Ecto neural progenitor cell (in vitro differentiated cells): Measurements from ENCODE around the gene MRPS23.

Experiments
- DNase-seq: peaks from one replicate; pipeline ENCODE4 v3.0.0-alpha.2; 2018; ENCODE audit warnings: low spot score

Gene MRPS23

DNA sequence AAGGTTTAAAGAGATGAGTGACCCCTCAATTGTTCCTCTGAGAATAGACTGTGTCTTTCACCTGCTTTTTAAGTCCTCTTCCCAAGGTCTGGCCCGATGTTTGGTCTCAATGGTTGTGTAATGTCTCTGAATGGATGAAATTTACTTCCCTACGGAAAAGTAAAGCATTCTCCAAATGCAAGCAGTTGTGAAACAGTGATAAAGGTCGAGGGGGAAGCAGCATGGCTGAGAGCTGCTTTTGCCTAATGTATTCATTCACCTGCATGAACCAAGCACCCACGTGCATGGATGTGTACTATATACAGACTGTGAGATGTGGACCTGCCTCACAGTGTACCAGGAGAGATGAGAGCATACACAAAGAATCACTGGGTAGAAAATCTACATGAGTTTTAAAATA is 11.4 kb downstream of the MRPS23 start:
- no peak for DNase-seq

DNA sequence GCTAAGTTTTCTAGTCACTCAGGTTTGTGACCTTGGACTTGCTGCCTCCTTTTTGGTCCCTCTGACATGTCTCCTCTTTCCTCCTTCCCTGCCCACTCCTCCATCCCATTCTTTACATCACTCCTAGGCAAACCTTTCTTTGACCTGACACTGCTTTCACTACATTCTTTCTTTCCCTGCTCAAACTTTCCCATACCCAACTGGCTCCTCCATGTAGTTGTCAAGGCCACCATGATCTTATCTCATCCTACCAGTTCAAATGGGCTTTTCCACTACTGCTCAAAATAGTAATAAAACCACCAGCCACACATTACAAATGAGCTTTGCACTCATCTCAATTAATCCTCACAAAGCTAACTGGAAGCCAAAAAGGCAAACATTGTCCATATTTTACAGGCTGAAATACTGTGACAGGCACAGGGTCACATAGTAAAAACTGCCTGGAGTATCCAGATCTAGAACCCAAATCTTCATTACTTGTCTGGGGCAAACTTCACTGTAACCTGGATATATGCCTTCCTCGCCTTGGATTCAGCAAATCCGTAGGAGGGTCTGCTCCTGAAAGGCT is 14.4 kb downstream of the MRPS23 start:
- DNase-seq = no peak

DNA sequence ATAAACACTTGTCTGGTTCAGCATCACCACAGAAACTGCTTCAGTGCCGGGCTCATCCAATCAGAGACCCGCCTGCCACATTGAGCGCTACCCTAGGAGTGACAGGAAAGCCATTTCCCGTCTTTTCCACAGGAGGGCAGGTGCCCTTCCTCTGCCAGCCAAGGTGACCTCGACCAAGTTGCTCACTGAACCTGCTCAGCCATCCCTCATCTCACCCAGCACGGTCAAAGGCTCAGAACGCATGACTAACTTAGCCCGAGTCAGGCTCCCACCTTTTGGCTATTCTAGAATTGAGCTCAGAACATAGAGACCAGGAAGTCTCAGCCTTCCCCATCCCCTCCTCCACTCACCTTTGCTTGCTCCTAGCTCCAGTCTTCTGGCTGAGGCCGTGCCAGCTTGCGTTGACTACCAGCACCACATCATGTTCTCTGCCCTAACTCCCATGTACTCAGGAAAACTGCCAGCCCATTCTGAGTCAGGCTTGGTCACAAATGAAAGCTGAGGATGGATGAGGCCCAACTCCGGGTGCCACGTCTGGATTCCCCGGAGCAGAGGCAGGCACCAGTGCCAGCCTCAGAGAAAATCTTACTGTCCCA is 15.6 kb downstream of the MRPS23 start:
- DNase-seq = no peak

DNA sequence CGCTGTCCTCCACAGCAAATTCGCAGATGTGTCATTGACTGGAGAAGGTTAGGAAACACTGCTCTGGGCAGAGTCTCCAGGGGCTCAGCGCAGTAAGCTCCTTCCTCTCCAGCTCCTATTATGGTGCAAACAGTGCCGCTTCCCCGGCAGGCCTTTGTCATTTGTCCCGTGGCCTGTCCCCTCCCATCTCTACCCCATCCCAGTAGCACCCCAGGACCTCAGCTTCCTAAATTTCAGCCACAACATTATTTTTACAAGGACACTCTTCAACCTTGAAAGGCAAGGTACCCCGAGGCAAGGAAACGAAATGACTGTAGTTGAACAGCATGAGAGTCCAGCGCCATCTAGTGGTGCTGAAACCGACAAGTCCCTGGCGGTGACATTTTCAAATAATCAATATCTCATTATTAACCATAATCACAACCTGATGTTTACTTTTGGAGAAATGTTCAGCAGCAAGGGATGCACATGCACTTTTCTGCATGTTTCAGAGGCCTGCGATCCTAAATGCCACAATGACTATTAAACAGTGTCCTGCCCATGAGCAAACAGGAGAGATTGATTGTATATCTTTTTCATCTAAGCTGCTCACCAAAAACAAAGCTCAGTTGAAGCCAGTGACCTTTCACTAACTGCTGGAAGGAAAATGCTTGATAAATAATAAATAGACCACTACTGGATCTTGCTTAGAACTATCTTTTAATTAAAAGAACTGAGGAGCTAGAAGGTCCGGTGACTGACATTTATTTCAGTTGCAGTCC is 16.5 kb downstream of the MRPS23 start:
- DNase-seq = peak; percentile 84

DNA sequence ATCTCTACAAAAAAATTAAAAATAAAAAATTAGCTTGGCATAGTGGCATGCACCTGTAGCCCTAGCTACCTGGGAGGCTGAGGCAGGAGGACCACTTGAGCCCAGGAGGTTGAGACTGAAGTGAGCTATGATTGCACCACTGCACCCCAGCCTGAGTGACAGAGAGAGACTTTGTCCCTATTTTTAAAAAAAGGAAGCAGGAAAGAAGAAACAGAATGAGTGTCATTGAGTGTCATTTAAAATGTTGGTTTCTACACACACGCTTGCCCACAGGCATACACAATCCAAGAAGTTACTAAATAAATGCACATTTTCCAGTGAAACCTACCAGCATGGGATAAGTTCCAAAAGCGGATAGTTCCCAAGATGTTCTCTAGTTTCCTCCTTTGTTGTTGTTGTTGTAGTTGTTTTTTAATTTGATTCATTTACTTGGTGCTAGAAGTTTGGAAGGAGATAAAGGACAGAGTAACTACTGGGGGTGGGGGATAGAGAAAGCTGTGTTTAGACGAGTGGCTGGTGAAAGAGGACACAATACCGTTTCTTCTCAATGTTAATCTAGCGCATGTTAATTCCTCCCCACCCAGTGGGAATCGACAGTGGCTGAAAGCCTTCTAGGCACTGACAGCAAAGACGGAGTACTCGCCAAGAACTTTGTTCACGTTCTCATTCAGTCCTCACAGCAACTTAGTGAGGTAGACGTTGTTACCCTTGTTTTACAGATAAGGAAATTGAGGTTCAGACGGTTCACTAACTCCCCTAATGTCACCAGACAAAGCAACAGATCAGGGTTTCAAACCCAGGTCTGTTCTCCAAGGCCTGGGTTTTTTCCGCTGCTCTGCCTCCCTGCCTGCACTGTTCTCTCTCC is 17.3 kb downstream of the MRPS23 start:
- DNase-seq = no peak

DNA sequence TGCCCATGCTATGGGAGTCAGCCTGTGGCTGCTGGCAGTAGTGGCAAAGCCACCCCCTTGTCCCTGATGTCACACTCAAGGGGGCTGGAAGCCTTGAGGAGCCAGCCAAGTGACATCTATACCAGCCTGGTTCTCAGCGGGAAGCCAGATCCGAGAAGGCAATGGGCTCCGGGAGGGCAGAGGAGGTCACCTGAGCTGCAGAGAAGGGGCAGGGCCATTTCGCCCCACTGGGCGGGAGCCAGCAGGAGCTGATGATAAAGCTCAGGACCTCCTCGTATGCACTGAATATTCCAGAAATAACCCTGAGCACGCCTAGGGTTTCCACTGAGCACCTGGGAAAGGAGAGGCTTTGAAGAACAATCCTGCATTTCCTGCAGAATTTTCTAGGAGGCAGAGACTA is 19.0 kb downstream of the MRPS23 start:
- DNase-seq = no peak

DNA sequence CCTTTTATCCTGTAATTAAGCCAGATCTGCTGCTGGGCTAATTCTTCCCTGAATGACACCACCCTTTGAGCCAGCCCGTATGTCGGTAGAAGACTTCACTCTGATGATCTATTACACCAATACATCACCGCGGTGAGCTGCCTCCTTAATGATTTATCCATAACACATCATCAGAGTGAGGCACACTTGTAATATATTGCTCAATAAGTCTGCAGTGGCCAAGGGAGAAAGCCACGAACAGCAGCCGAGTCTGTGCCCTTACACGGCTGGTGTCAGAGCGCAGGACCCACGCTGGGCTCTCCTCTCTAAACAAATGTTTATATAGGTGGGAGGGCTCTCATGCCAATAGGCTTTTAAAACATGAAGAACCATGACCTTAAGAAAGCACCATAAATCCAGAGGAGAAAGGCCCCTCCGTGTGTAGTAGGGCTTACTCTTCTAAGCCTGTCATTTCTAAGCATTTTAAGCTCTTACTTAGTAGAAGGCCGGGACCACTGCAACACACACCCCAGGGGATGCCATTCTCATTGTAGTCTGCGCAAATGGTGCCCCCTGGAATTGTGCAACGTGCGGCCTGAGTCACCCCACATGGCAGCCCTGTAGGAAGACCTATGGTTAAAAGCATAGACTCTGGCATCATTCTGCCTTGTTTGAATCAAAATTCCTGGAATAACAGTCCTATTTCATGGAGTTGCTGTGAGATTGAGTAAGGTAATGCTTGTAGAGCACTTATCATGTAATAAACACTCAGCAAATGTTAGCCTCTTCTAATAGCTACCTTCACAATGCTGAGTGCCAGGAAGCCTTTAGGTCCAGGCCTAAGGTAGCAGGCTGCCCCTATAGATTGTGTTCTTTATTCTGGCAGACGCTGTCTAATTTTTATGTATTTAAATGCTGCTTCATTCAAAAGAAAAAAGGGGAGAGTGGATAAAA is 26.1 kb downstream of the MRPS23 start:
- DNase-seq = no peak

DNA sequence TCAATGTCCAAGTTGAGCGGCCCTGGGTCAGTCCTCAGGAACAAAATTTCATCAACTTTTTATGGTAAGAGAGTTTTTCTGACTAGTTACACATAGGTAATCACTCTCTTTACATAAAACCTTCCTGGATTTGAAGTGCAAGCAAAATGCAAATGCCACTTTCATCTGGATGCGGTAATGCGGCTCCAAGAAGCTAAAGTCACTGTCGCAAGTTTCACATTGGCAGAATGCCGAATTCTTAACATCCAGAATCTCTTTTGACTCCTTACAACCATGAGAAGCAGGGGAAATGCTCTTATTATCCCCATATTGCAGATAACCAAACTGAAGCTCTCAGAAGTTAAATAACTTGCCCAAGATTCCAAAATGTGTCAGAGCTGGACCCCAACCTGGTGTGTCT is 30.0 kb downstream of the MRPS23 start:
- DNase-seq = no peak

DNA sequence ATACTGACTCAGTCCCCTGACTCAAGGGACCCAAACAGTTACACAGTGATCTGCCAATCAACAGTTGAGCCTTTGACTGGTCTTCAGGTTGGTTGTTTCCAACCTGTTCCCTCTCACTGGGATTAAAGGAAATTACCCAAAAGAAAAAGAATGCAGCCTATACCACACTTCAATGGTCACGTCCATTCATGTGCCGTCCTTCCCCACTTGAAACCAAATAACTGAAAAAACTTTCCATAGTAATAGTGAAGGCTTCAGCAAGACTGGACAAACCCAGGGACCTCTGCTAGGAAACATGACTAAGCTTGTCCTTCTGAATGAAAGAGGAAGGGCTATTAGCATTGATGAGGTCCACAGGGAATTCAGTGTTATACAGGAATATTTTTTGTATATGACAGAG is 30.6 kb downstream of the MRPS23 start:
- no peak for DNase-seq

DNA sequence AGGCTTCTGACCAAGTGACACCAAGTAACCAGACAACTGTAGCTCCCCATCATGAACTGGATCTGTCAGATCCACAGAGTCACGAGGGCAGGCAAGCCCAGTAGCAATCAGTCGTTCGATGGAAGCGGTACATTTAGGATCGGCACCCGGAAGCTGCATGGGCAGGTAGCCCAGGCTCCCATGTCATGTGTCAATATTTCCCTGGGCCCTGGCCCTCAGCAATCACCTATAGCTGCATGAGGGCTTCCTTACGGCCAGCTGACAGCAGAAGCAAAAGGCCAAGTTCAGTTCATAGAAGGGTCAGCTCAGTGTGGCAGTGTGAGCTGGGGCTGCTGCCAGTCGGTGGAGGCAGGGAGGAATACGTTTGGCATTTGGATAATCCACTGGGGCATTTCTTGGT is 31.8 kb downstream of the MRPS23 start:
- DNase-seq = peak; percentile 27

DNA sequence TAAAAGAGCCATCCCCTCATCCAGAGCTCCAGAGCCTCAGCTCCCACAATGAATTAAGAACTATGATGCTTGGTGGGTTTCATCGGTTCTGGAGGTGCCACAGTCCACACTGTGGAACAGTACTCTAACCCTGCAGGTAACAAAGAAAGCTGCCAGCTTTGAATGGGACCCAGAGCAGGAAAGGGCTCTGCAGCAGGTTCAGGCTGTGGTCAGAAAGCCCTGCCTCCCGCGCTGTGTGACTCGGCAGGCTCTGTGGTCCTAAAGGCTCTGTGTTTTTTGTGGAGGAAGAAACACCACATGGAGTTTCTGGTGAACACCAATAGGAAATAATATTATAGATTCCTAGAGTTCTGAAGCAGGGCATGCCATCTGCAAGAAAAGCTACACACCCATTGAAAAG is 32.5 kb downstream of the MRPS23 start:
- peak; percentile 29 for DNase-seq

DNA sequence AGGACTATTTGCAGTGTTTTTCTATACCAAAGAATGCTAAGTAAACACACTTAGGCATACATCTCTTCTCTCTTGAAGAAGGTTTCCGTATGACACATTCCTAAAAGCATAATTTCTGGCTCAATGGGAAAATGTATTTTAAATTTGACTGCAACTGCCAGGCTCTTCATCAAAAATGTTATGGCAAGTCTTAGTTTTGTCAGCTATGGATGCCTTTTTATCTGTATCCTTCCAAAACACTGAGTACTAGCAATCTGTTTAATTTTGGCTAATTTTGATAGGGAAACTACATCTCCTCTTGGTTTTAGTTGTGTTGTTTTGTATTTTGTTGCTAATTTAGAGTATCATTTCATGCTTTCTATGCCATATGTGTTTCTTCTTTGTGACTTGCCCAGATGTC is 35.4 kb downstream of the MRPS23 start:
- DNase-seq = no peak

DNA sequence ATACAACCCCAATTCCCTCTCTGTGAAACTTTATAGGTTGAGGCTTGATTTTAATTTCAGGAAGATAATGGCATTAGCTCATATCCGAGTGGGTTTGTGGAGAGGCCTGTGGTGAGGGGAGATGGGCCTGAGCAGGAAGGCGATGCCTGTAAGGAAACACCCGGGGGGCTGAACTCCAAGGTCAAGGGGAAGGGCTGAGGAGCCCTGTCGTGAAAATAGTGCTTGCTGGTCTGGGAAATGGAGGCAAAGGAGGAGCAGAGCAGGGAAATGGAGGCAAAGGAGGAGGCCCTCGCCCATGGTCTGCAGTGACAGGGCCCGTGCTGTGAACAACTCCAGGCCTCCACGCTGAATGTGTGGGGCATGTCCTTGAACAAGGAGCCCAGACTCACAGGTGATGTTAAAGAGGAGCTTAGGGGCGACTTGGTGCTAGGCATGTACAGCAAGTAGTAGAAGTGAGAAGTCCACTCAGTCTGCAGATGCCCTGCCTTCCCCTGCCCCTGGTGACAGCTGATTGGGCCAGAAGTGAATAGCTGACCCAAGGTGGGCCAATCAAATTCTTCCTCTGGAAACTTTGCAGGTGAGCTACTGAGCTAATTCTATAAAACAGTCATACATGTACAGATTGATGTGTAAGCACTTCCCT is 38.1 kb downstream of the MRPS23 start:
- DNase-seq = peak; percentile 48

DNA sequence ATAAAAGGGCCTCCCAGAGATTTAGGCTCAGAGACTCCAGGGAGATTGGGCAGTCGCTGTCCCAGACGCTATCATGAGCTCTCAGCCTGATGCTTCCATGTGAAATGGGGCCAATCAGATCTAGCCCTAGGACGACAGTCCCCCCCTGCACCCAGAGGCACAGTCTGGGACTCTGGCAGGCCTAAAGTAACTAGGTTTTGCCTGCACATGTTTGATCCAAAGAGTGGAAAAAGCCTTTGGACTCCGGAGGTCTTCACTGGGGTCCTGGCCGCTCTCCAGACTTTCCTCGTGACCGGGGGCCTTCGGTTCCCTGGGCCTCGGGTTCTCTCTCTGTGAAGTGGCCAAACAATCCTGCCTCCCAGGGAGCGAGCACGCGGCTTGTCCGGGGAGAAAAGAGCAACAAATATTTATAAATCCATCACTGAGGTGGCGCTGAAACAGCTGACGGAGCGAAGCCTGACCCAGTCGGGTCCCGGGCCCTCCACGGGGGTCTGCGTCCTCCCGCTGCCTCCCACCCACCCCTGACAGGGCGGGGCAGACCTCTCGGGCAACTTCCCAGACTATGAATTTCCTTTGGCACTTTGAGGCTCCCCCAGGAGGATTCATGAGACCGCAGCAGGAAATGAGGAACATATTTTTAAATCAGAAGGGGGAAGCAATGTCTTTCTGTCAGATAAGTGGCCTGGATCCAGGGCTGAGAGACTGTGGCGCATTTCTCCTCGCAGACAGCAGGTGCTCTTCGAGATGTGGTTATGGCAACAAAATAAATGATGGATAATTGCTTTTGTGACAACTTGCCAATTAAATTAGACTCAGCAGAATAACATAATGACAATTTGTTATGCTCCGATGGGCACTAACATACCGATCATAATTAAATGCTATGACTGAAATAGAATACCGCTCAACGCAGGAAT is 38.9 kb downstream of the MRPS23 start:
- peak; percentile 52 for DNase-seq

DNA sequence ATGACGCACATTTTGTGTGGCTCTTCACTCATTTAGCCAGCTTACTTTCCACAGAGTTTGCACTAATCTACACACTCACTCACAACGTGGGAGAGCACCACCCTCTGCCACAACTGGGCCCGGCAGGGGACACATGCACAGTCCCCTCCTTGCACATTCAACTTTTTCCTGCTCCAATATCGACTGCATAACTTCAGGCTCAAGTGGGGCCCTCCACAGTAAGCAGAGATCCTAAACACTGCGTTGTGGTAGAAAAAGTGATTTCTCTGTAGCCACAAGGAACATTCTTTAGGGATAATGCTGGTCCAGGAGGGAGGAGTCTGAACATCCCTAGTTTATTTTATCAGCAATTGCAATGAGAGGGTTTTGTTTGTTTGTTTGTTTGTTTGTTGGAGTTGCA is 40.0 kb downstream of the MRPS23 start:
- peak; percentile 25 for DNase-seq

DNA sequence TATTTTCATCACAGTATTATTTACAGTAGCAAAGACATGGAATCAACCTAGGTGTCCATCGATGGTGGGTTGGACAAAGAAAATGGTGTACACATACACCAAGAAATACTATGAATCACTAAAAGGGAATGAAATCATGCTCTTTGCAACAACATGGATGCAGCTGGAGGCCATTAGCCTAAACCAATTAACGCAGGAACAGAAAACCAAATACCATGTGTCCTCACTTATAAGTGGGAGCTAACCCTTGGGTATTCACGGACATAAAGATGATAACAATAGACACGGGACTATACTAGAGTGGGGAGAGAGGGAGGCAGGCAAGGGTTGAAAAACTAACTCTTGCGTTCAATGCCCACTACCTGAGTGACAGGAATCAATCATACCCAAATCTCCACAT is 41.0 kb downstream of the MRPS23 start:
- no peak for DNase-seq

DNA sequence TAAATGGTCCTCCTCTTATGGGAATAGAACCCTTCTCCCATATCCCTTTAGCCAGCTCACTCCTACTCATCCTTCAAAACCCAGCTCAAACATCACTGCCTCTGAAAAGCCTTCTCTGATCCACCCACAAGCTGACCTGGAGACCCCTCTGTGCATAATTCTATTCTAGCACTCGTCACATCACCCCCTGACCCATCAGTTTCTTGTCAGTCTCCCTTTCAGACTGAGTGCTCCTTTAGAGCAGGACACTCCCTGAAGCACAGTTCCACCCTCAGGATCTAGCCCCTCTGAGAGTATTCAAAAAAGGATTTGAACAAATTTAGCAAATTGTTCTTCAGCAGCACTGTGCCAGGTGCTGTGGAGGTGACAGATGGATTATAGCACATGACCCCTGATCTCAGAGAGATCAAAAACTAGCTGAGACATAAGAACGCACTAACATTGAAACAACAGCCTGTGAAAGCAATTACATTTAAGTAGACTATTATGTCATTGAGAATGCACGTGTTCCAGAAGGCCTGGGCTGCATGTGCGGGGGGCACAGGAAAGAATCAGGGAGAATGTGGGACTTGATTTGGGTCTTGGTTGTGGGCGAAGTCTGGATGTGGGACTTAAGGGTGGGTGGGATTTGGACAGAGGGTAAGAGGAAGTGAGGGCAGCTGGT is 43.5 kb downstream of the MRPS23 start:
- peak; percentile 32 for DNase-seq

DNA sequence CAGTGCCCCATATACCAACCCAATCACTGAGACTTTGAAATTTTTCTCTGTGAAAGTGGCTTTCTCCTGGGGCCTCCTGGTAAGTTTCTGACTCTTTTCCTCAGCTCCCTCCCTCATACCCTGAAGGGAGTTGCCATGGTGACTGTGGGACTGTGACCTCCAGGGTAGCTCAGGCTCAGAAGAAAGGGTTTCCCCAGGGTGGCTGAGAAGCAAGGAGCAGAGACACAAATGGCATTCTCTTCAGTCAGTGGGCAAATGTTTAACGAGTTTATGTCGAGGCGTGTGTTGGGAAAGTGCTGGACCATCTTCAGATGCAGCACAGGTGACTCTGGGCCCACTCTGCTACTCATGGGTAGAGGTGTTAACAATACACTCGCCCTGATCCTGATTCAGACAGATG is 46.8 kb downstream of the MRPS23 start:
- DNase-seq = peak; percentile 77

DNA sequence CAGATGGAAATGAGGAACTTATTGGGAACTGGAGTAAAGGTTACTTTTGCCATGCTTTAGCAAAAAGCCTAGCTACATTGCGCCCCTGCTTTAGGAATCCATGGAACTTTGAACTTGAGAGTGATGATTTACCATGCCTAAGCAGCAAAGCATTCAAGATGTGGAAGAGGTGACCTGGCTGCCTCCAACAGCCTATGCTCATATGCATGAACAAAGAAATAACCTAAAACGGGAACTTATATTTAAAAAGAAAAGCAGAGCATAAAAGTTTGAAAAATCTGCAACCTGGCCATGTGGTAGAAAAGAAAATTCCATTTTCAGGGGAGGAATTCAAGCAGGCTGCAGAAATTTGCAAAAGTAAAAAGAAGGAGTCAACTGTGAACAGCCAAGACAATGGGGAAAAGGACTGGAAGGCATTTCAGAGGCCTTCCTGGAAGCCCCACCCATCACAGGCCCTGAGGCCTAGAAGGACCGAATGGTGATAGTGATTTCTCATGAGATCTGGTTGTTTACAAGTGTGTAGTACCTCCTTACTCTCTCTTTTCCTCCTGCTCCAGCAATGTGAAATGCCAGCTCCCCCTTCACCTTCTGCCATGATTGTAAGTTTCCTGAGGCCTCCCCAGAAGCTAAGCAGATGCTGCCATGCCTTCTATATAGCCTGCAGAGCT is 48.7 kb downstream of the MRPS23 start:
- DNase-seq = no peak
